ENCODE data around the gene PRLR.

GRCh38 chr5:35069188-35069587, 161.1 kb downstream of the PRLR start:
- TF ChIP-seq CTCF (IDR thresholded peaks at IDR 0.05) (no peak), POLR2A (IDR thresholded peaks at IDR 0.05) (no peak)

All from right lobe of liver (tissue), 4 donors.